ENCODE results near the gene PHF21B.
A peak's percentile ranks its signal among the peaks of the same experiment; 100 is the strongest.
"Not testable (repeated sequence)": the region's sequence is repeated elsewhere in the genome, so short reads cannot be mapped to it uniquely, and the experiment has no call there.

PHF21B gene

GRCh38 chr22:44904492-44905152 is 105.2 kb downstream of the PHF21B start:
- not testable (repeated sequence) for H2AK5ac ChIP-seq (ENCODE audit: low read length, severe bottlenecking); H3K4me1 ChIP-seq (ENCODE audit: control insufficient read depth, insufficient read depth, low read depth, low read length); H3K4ac ChIP-seq (ENCODE audit: low read depth in 1 of 2, low read length in 2 of 2); H3K27ac ChIP-seq (ENCODE audit: low read length, poor library complexity, severe bottlenecking); H3K14ac ChIP-seq (ENCODE audit: low read length in 2 of 2); H4K91ac ChIP-seq (ENCODE audit: low read length); H3K18ac ChIP-seq (ENCODE audit: low read depth in 1 of 2, low read length in 2 of 2); DNase-seq; H2BK5ac ChIP-seq (ENCODE audit: low read depth, low read length, poor library complexity, severe bottlenecking); H3K23ac ChIP-seq (ENCODE audit: low read length in 2 of 2); H4K8ac ChIP-seq (ENCODE audit: low read length); H3K36me3 ChIP-seq (ENCODE audit: control insufficient read depth in 1 of 2, insufficient read depth in 2 of 2, low read depth in 1 of 2, low read length in 2 of 2); H3K4me2 ChIP-seq (ENCODE audit: low read length, poor library complexity, severe bottlenecking); H3K4me3 ChIP-seq (ENCODE audit: insufficient read depth in 1 of 2, low read depth in 1 of 2, low read length in 2 of 2); H3K79me1 ChIP-seq (replicated peaks; ENCODE audit: low read length, poor library complexity, severe bottlenecking); H2BK12ac ChIP-seq (ENCODE audit: low read length in 2 of 2); H2AFZ ChIP-seq (ENCODE audit: low read depth, low read length); H2BK15ac ChIP-seq (ENCODE audit: low read depth, poor library complexity, severe bottlenecking); H3K9ac ChIP-seq (ENCODE audit: low read length); H2BK120ac ChIP-seq (ENCODE audit: low read depth, low read length)
- WGBS = 57% methylated on average over 3 of the region's 5 CpGs
- H3K27me3 ChIP-seq (ENCODE audit: control insufficient read depth in 1 of 2, insufficient read depth in 1 of 2, low read length in 2 of 2) = peaks cover 0 to 18% of the 10 kb centered on the region in 2 experiments
- H3K9me3 ChIP-seq (ENCODE audit: control insufficient read depth, low read length) = peaks cover 29% of the 10 kb centered on the region

DNA sequence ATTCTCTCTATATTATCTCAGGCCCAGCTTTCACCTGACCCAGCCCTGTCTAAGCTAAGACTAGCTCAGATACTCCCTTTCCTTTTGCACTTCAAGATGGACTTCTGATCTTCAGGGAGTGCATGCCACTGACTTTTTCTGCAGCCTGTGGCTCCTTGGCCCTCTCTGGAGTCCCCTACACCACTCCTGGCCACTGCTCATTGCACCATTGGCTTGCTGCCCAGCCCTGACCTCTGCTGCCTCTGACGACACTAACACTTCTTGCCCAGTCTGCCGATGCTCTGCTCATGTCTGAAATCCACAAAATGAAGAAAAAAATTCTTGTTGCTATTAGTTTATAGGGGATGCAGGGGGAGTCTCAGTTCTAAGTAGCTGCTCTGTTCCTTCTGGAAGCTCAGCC is 106.6 kb downstream of the PHF21B start:
- not testable (repeated sequence) for H4K8ac ChIP-seq (ENCODE audit: low read length); H3K4me1 ChIP-seq (ENCODE audit: control insufficient read depth, insufficient read depth, low read depth, low read length); H3K27ac ChIP-seq (ENCODE audit: low read length, poor library complexity, severe bottlenecking); H3K36me3 ChIP-seq (ENCODE audit: control insufficient read depth in 1 of 2, insufficient read depth in 2 of 2, low read depth in 1 of 2, low read length in 2 of 2); H3K14ac ChIP-seq (ENCODE audit: low read length in 2 of 2); DNase-seq; H2BK15ac ChIP-seq (ENCODE audit: low read depth, poor library complexity, severe bottlenecking); H3K4ac ChIP-seq (ENCODE audit: low read depth in 1 of 2, low read length in 2 of 2); H2BK120ac ChIP-seq (ENCODE audit: low read depth, low read length); H2AK5ac ChIP-seq (ENCODE audit: low read length, severe bottlenecking); H3K79me1 ChIP-seq (replicated peaks; ENCODE audit: low read length, poor library complexity, severe bottlenecking); H3K4me3 ChIP-seq (ENCODE audit: insufficient read depth in 1 of 2, low read depth in 1 of 2, low read length in 2 of 2); H3K18ac ChIP-seq (ENCODE audit: low read depth in 1 of 2, low read length in 2 of 2); H2BK12ac ChIP-seq (ENCODE audit: low read length in 2 of 2); H3K4me2 ChIP-seq (ENCODE audit: low read length, poor library complexity, severe bottlenecking); H3K23ac ChIP-seq (ENCODE audit: low read length in 2 of 2); H3K9ac ChIP-seq (ENCODE audit: low read length); H2AFZ ChIP-seq (ENCODE audit: low read depth, low read length); H2BK5ac ChIP-seq (ENCODE audit: low read depth, low read length, poor library complexity, severe bottlenecking); H4K91ac ChIP-seq (ENCODE audit: low read length)
- no CpG with 5 or more reads among the region's 2 CpGs for WGBS
- H3K9me3 ChIP-seq (ENCODE audit: control insufficient read depth, low read length) = peaks cover 30% of the 10 kb centered on the region
- H3K27me3 ChIP-seq (ENCODE audit: control insufficient read depth in 1 of 2, insufficient read depth in 1 of 2, low read length in 2 of 2) = peaks cover 0 to 16% of the 10 kb centered on the region in 2 experiments

DNA sequence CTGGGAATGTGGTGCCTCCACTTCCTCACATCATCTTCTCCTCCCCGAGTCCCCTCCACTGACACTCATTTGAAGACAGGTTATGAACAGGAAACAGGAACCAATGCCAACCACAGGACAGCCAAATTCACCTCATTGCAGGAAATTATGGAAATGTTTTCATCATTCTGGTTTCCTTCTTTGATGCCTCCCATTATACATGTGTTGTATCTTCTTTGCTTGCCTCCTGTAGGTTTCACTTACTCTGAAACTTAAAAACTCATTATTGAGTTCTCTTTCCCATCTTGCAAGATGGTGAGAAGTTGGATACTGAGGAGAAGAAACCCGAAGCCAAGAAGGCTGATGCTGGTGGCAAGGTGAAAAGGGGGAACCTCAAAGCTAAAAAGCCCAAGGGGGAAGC is 108.5 kb downstream of the PHF21B start:
- no peak overlapping the region for H3K4me2 ChIP-seq (ENCODE audit: low read length, poor library complexity, severe bottlenecking)
- peaks cover 0 to 16% of the 10 kb centered on the region in 2 experiments for H3K27me3 ChIP-seq (ENCODE audit: control insufficient read depth in 1 of 2, insufficient read depth in 1 of 2, low read length in 2 of 2)
- H3K36me3 ChIP-seq (ENCODE audit: control insufficient read depth in 1 of 2, insufficient read depth in 2 of 2, low read depth in 1 of 2, low read length in 2 of 2) = no peaks in the 10 kb centered on the region
- H3K4me1 ChIP-seq (ENCODE audit: control insufficient read depth, insufficient read depth, low read depth, low read length) = no peaks in the 10 kb centered on the region
- no peak overlapping the region for H2AK5ac ChIP-seq (ENCODE audit: low read length, severe bottlenecking)
- H2AFZ ChIP-seq (ENCODE audit: low read depth, low read length) = no peak overlapping the region
- no peak overlapping the region for H3K18ac ChIP-seq (ENCODE audit: low read depth in 1 of 2, low read length in 2 of 2)
- H3K14ac ChIP-seq (ENCODE audit: low read length in 2 of 2) = no peak overlapping the region
- no peak overlapping the region for H3K4ac ChIP-seq (ENCODE audit: low read depth in 1 of 2, low read length in 2 of 2)
- no peak overlapping the region for H2BK5ac ChIP-seq (ENCODE audit: low read depth, low read length, poor library complexity, severe bottlenecking)
- peaks cover 30% of the 10 kb centered on the region for H3K9me3 ChIP-seq (ENCODE audit: control insufficient read depth, low read length)
- no peak overlapping the region for H3K9ac ChIP-seq (ENCODE audit: low read length)
- DNase-seq = peak; percentile 1
- no peak overlapping the region for H2BK15ac ChIP-seq (ENCODE audit: low read depth, poor library complexity, severe bottlenecking)
- no peak overlapping the region for H4K8ac ChIP-seq (ENCODE audit: low read length)
- no peak overlapping the region for H3K4me3 ChIP-seq (ENCODE audit: insufficient read depth in 1 of 2, low read depth in 1 of 2, low read length in 2 of 2)
- no peak overlapping the region for H3K23ac ChIP-seq (ENCODE audit: low read length in 2 of 2)
- no peak overlapping the region for H2BK120ac ChIP-seq (ENCODE audit: low read depth, low read length)
- no peak overlapping the region for H3K27ac ChIP-seq (ENCODE audit: low read length, poor library complexity, severe bottlenecking)
- H3K79me1 ChIP-seq (replicated peaks; ENCODE audit: low read length, poor library complexity, severe bottlenecking) = no peaks in the 10 kb centered on the region
- no peak overlapping the region for H4K91ac ChIP-seq (ENCODE audit: low read length)
- no peak overlapping the region for H2BK12ac ChIP-seq (ENCODE audit: low read length in 2 of 2)
- 63% methylated on average over 2 of the region's 2 CpGs for WGBS

DNA sequence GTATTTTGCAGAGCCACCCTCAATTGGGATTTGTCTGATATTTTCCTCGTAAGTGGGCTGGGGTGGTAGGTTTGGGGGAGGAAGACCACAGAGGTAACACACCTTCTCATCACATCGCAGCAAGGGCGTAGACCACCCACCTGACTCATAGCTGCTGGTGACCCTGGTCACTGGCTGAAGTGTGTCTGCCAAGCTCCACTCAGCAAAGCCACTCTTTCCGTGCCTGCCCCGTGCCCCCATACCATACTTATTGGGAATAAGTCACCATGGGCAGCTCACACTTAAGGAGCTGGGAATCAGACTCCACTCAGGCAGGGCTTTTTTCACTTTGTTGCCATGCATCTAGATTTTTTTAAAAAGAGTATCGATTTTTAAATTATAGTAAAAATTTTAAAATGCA is 111.6 kb downstream of the PHF21B start:
- DNase-seq = no peak
- H3K9me3 ChIP-seq (ENCODE audit: control insufficient read depth, low read length) = peaks cover 30% of the 10 kb centered on the region
- no peak overlapping the region for H2AFZ ChIP-seq (ENCODE audit: low read depth, low read length)
- no peak overlapping the region for H2AK5ac ChIP-seq (ENCODE audit: low read length, severe bottlenecking)
- H4K91ac ChIP-seq (ENCODE audit: low read length) = no peak overlapping the region
- no peak overlapping the region for H3K27ac ChIP-seq (ENCODE audit: low read length, poor library complexity, severe bottlenecking)
- 92% methylated on average over 5 of the region's 6 CpGs for WGBS
- H3K9ac ChIP-seq (ENCODE audit: low read length) = no peak overlapping the region
- no peak overlapping the region for H2BK120ac ChIP-seq (ENCODE audit: low read depth, low read length)
- no peaks in the 10 kb centered on the region for H3K4me1 ChIP-seq (ENCODE audit: control insufficient read depth, insufficient read depth, low read depth, low read length)
- H3K4me3 ChIP-seq (ENCODE audit: insufficient read depth in 1 of 2, low read depth in 1 of 2, low read length in 2 of 2) = no peak overlapping the region
- H3K27me3 ChIP-seq (ENCODE audit: control insufficient read depth in 1 of 2, insufficient read depth in 1 of 2, low read length in 2 of 2) = peaks cover 4 to 7% of the 10 kb centered on the region in 2 experiments
- no peak overlapping the region for H3K4me2 ChIP-seq (ENCODE audit: low read length, poor library complexity, severe bottlenecking)
- H3K18ac ChIP-seq (ENCODE audit: low read depth in 1 of 2, low read length in 2 of 2) = no peak overlapping the region
- H3K4ac ChIP-seq (ENCODE audit: low read depth in 1 of 2, low read length in 2 of 2) = no peak overlapping the region
- no peaks in the 10 kb centered on the region for H3K79me1 ChIP-seq (replicated peaks; ENCODE audit: low read length, poor library complexity, severe bottlenecking)
- no peaks in the 10 kb centered on the region for H3K36me3 ChIP-seq (ENCODE audit: control insufficient read depth in 1 of 2, insufficient read depth in 2 of 2, low read depth in 1 of 2, low read length in 2 of 2)
- no peak overlapping the region for H3K14ac ChIP-seq (ENCODE audit: low read length in 2 of 2)
- no peak overlapping the region for H4K8ac ChIP-seq (ENCODE audit: low read length)
- H3K23ac ChIP-seq (ENCODE audit: low read length in 2 of 2) = no peak overlapping the region
- no peak overlapping the region for H2BK5ac ChIP-seq (ENCODE audit: low read depth, low read length, poor library complexity, severe bottlenecking)
- H2BK12ac ChIP-seq (ENCODE audit: low read length in 2 of 2) = no peak overlapping the region
- H2BK15ac ChIP-seq (ENCODE audit: low read depth, poor library complexity, severe bottlenecking) = no peak overlapping the region

All from mesenchymal stem cell (in vitro differentiated cells and primary cell).